PFSK-1 (cell line): ENCODE results near the gene MFSD2A.

ENCODE experiments used
- FOXP2 ChIP-seq: optimal IDR thresholded peaks from 2 replicates; pipeline ENCODE3; 2011; ENCODE audit warnings: borderline replicate concordance, control low read depth, inconsistent platforms; ENCODE audit not compliant: insufficient read depth; ENCODE audit errors: extremely low read length, extremely low read depth
- POLR2AphosphoS5 ChIP-seq: IDR thresholded peaks from 2 replicates; pipeline ENCODE4 v1.6.1; 2012; ENCODE audit warnings: low read depth, mild to moderate bottlenecking, control low read depth, low read length, moderate library complexity
- SIN3A ChIP-seq: IDR thresholded peaks from 2 replicates; pipeline ENCODE4 v1.6.1; 2012; ENCODE audit warnings: mild to moderate bottlenecking, low read length, moderate library complexity, borderline replicate concordance; ENCODE audit not compliant: insufficient read depth
- TAF1 ChIP-seq: IDR thresholded peaks from 2 replicates; pipeline ENCODE4 v1.6.1; 2012; ENCODE audit warnings: low read length, control low read depth, borderline replicate concordance; ENCODE audit not compliant: insufficient read depth
- TF ChIP-seq, protein P1 (sequence below), 2 experiments: IDR thresholded peaks; 2 replicates each; pipeline versions ENCODE4 v1.6.1 to v1.8.0; 2011 to 2012; ENCODE audit warnings: low read depth in 2 of 2, low read length in 2 of 2, control low read depth in 1 of 2, inconsistent platforms in 1 of 2, mild to moderate bottlenecking in 1 of 2, moderate library complexity in 1 of 2; ENCODE audit not compliant: insufficient read depth in 1 of 2

Gene MFSD2A

DNA sequence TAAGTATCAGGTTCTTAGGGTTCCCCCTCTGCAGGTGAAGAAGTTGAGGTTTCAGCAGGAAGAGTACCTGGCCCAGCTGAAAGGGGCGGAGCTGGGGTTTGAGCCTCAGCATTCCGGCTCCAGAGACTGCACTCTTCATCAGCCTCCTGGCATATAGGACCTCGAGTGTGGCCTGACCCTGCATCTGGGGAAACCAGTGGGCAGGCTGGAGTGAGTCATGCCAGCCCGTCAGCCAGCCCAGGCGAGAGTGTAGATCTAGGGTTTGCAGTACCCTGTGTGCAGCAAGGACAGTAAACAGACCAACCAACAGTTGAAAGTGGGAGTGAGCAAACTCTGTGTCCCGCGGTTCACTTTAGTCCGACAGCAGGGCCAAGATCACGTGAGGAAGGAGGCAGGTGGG, 14.1 kb downstream of the MFSD2A start:
- TF ChIP-seq POLR2AphosphoS5 = no peak
- TF ChIP-seq, protein P1, sequence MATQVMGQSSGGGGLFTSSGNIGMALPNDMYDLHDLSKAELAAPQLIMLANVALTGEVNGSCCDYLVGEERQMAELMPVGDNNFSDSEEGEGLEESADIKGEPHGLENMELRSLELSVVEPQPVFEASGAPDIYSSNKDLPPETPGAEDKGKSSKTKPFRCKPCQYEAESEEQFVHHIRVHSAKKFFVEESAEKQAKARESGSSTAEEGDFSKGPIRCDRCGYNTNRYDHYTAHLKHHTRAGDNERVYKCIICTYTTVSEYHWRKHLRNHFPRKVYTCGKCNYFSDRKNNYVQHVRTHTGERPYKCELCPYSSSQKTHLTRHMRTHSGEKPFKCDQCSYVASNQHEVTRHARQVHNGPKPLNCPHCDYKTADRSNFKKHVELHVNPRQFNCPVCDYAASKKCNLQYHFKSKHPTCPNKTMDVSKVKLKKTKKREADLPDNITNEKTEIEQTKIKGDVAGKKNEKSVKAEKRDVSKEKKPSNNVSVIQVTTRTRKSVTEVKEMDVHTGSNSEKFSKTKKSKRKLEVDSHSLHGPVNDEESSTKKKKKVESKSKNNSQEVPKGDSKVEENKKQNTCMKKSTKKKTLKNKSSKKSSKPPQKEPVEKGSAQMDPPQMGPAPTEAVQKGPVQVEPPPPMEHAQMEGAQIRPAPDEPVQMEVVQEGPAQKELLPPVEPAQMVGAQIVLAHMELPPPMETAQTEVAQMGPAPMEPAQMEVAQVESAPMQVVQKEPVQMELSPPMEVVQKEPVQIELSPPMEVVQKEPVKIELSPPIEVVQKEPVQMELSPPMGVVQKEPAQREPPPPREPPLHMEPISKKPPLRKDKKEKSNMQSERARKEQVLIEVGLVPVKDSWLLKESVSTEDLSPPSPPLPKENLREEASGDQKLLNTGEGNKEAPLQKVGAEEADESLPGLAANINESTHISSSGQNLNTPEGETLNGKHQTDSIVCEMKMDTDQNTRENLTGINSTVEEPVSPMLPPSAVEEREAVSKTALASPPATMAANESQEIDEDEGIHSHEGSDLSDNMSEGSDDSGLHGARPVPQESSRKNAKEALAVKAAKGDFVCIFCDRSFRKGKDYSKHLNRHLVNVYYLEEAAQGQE (IDR thresholded peaks at IDR 0.05; ENCODE audit: insufficient read depth in 1 of 2, low read depth in 2 of 2, low read length in 2 of 2) = no peak
- no peak for TF ChIP-seq SIN3A
- TF ChIP-seq FOXP2 = no peak
- no peak for TF ChIP-seq TAF1

DNA sequence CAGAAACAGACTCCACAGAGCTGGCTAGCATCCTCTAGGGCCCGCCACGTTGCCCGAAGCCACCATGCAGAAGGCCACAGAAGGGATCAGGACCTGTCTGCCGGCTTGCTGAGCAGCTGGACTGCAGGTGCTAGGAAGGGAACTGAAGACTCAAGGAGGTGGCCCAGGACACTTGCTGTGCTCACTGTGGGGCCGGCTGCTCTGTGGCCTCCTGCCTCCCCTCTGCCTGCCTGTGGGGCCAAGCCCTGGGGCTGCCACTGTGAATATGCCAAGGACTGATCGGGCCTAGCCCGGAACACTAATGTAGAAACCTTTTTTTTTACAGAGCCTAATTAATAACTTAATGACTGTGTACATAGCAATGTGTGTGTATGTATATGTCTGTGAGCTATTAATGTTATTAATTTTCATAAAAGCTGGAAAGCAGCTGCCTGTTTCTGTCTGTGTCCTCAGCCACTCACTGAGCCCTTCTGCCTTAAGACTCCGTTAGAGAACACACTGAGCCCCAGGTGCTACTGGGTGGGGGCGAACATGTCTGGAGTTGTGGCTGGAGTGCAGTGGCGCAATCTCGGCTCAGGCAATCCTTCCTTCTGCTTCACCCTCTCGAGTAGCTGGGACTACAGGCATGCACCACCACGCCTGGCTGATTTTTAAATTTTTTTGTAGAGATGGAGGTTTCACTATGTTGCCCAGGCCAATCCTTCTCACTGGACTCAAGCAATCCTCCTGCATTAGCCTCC, 14.8 kb downstream of the MFSD2A start:
- no peak for TF ChIP-seq FOXP2
- TF ChIP-seq SIN3A = no peak
- no peak for TF ChIP-seq TAF1
- TF ChIP-seq, protein P1 (IDR thresholded peaks at IDR 0.05; ENCODE audit: insufficient read depth in 1 of 2, low read depth in 2 of 2, low read length in 2 of 2) = no peak
- TF ChIP-seq POLR2AphosphoS5 = no peak

DNA sequence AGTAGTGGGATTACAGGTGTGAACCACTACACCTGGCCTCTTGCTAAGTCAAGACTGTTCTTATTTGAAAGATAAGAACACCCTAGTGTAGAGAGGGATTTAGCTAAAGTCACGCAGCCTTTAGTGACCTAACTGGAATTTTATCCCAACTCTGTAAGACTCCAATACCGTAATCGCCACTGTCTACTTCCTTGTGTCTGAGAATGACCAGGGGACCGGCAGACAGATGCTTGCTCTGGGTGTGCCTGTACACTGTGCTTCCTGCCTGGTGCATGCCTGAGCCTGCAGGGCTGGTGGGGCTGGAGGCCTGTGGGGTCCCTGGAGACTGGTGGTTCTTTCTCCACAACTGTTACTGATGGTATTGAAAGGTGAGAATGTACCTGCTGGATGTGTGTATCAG, 15.3 kb downstream of the MFSD2A start:
- TF ChIP-seq POLR2AphosphoS5 (no peak), SIN3A (no peak), TAF1 (no peak), FOXP2 (no peak)
- TF ChIP-seq, protein P1 (IDR thresholded peaks at IDR 0.05; ENCODE audit: insufficient read depth in 1 of 2, low read depth in 2 of 2, low read length in 2 of 2) = no peak

DNA sequence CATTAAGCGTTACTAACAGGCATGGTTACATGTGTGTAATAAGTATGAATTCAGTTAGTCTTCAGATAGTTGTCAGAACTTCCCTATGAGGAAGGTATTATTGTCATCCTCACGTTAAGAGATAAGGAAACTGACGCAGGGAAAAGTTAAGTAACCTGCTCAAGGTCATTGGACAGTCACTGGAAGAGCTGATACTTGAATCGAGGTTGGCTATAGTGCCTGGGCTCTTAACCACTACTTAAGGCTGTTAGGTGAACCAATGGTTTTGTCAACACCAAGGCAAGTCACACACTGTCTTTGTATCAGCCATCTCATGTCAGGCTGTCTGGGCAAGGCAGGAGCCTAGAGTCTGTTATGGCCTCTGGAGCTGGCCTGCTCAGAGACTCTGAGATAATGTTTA, 16.2 kb downstream of the MFSD2A start:
- TF ChIP-seq FOXP2 (no peak), SIN3A (no peak), TAF1 (no peak), POLR2AphosphoS5 (no peak)
- TF ChIP-seq, protein P1 (IDR thresholded peaks at IDR 0.05; ENCODE audit: insufficient read depth in 1 of 2, low read depth in 2 of 2, low read length in 2 of 2) = no peak
